MM.1S (cell line): Measurements from ENCODE around the gene SEMA3G.

Source experiments
- DNase-seq: peaks from one replicate; pipeline ENCODE4 v3.0.0-alpha.2; 2015
- H2AFZ ChIP-seq: fragments of 300-600 bp; sonication (generic); 2 replicates; pipeline ENCODE4 v1.6.0; 2016; ENCODE audit warnings: antibody characterized with exemption, low read length
- H3F3A ChIP-seq: fragments of 300-600 bp; sonication (generic); 2 replicates; pipeline ENCODE4 v1.6.1; 2016; ENCODE audit warnings: mild to moderate bottlenecking, antibody characterized with exemption, low read length, moderate library complexity, mixed read lengths; ENCODE audit not compliant: insufficient read depth
- H3K27ac ChIP-seq: fragments of 300-600 bp; sonication (generic); 2 replicates; pipeline ENCODE4 v1.5.1; 2016; ENCODE audit warnings: mild to moderate bottlenecking, low read length
- H3K27me3 ChIP-seq: fragments of 300-600 bp; sonication (generic); replicated peaks from 2 replicates; pipeline ENCODE4 v1.6.0; 2016; ENCODE audit warnings: low read length; ENCODE audit not compliant: insufficient read depth
- H3K36me3 ChIP-seq: fragments of 300-600 bp; sonication (generic); replicated peaks from 2 replicates; pipeline ENCODE4 v1.6.1; 2016; ENCODE audit warnings: mild to moderate bottlenecking, low read length, mixed read lengths; ENCODE audit not compliant: insufficient read depth
- H3K4me1 ChIP-seq: fragments of 300-600 bp; sonication (generic); 2 replicates; pipeline ENCODE4 v1.6.1; 2016; ENCODE audit warnings: low read length, mixed read lengths
- H3K4me2 ChIP-seq: fragments of 300-600 bp; sonication (generic); 2 replicates; pipeline ENCODE4 v1.6.0; 2016; ENCODE audit warnings: low read depth, low read length
- H3K4me3 ChIP-seq: fragments of 300-600 bp; sonication (generic); 2 replicates; pipeline ENCODE4 v1.5.1; 2016; ENCODE audit warnings: low read length, mixed read lengths
- H3K79me2 ChIP-seq: fragments of 300-600 bp; sonication (generic); 2 replicates; pipeline ENCODE4 v1.6.1; 2016; ENCODE audit warnings: mixed run types, low read length, mixed read lengths
- H3K9ac ChIP-seq: fragments of 300-600 bp; sonication (generic); 2 replicates; pipeline ENCODE4 v1.6.1; 2016; ENCODE audit warnings: low read length, mixed read lengths
- H3K9me2 ChIP-seq: fragments of 300-600 bp; sonication (generic); replicated peaks from 2 replicates; pipeline ENCODE4 v1.6.1; 2016; ENCODE audit warnings: mild to moderate bottlenecking, low read length, mixed read lengths; ENCODE audit not compliant: insufficient read depth
- H3K9me3 ChIP-seq: fragments of 300-600 bp; sonication (generic); replicated peaks from 2 replicates; pipeline ENCODE4 v1.6.1; 2016; ENCODE audit warnings: mild to moderate bottlenecking, low read length, mixed read lengths; ENCODE audit not compliant: insufficient read depth
- H4K20me1 ChIP-seq: fragments of 300-600 bp; sonication (generic); 2 replicates; pipeline ENCODE4 v1.6.1; 2016; ENCODE audit warnings: mild to moderate bottlenecking, low read length, moderate library complexity, mixed read lengths; ENCODE audit not compliant: insufficient read depth
- CTCF ChIP-seq: fragments of 300-600 bp; sonication (generic); IDR thresholded peaks from 2 replicates; pipeline ENCODE4 v1.5.1; 2016; ENCODE audit warnings: antibody characterized with exemption, low read length, mixed read lengths
- EZH2 ChIP-seq: fragments of 300-600 bp; sonication (generic); optimal IDR thresholded peaks from 2 replicates; pipeline ENCODE3; 2017; ENCODE audit warnings: low read depth, mild to moderate bottlenecking, antibody characterized with exemption, low read length, mixed read lengths
- EZH2phosphoT487 ChIP-seq: fragments of 300-600 bp; sonication (generic); IDR thresholded peaks from 2 replicates; pipeline ENCODE4 v1.6.1; 2018; ENCODE audit warnings: antibody characterized with exemption, low read length

The SEMA3G gene

GRCh38 chr3:52432225-52432624 lies 12.7 kb downstream of the SEMA3G start:
- Histone ChIP-seq H3K9me2 (no peaks in the 10 kb centered on the region), H3F3A (no peaks in the 10 kb centered on the region), H3K36me3 (no peaks in the 10 kb centered on the region), H3K9me3 (no peaks in the 10 kb centered on the region), H3K4me3 (no peak overlapping the region), H3K9ac (no peak overlapping the region), H3K27ac (no peak overlapping the region), H3K4me2 (no peak overlapping the region), H3K27me3 (no peaks in the 10 kb centered on the region), H4K20me1 (no peaks in the 10 kb centered on the region), H3K79me2 (no peaks in the 10 kb centered on the region), H3K4me1 (no peaks in the 10 kb centered on the region), H2AFZ (no peak overlapping the region)
- TF ChIP-seq EZH2phosphoT487 (no peak), EZH2 (no peak), CTCF (no peak)
- no peak for DNase-seq

- Histone ChIP-seq H3K9ac (no peak overlapping the region), H3K4me1 (no peaks in the 10 kb centered on the region), H3K9me2 (no peaks in the 10 kb centered on the region), H3K27ac (no peak overlapping the region), H3F3A (no peaks in the 10 kb centered on the region), H3K36me3 (no peaks in the 10 kb centered on the region), H3K79me2 (no peaks in the 10 kb centered on the region), H3K4me3 (no peak overlapping the region), H3K4me2 (no peak overlapping the region), H3K9me3 (no peaks in the 10 kb centered on the region), H2AFZ (no peak overlapping the region), H4K20me1 (no peaks in the 10 kb centered on the region), H3K27me3 (no peaks in the 10 kb centered on the region)
- TF ChIP-seq EZH2 (no peak), EZH2phosphoT487 (no peak), CTCF (no peak)
- DNase-seq, result no peak
Observed at GRCh38 chr3:52431459-52432223, 13.3 kb downstream of the SEMA3G start.

DNA sequence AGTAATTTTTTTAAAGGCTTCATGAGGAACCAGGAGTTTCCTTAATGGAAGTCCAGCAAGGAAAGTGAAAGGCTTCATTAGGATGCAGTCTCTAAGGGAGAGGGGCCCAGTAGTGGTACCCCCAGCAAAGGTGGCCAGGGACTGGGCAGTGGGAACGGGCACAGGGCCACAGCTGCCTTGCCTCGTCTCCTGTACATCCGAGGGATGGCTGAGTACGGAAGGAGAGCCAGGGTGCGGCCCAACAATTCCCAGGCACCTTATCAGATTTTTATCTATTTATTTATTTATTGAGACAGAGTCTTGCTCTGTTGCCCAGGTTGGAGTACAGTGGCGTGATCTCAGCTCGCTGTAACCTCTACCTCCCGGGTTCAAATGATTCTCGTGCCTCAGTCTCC lies 14.5 kb downstream of the SEMA3G start:
- no peak overlapping the region for H3K9ac ChIP-seq
- H3K9me3 ChIP-seq, result no peaks in the 10 kb centered on the region
- H3K27me3 ChIP-seq, result no peaks in the 10 kb centered on the region
- no peak for DNase-seq
- H3K4me3 ChIP-seq, result no peak overlapping the region
- H3K9me2 ChIP-seq, result no peaks in the 10 kb centered on the region
- H4K20me1 ChIP-seq, result no peaks in the 10 kb centered on the region
- no peaks in the 10 kb centered on the region for H3K36me3 ChIP-seq
- no peaks in the 10 kb centered on the region for H3K4me1 ChIP-seq
- no peaks in the 10 kb centered on the region for H3K79me2 ChIP-seq
- no peaks in the 10 kb centered on the region for H3F3A ChIP-seq
- no peak overlapping the region for H2AFZ ChIP-seq
- no peak overlapping the region for H3K4me2 ChIP-seq
- no peak overlapping the region for H3K27ac ChIP-seq
- TF ChIP-seq EZH2 (no peak), EZH2phosphoT487 (no peak), CTCF (no peak)
